Breast epithelium (tissue), 4 donors: Measurements from ENCODE around the gene SIRT3. TPM values are rescaled to one million over a fixed set of nuclear protein-coding genes. Genes with fewer than 3 reads are reported as not detected.

Experiments used
- DNase-seq, 2 donors: peaks; one replicate each; pipeline ENCODE4 v3.0.0-alpha.2; 2019; ENCODE audit warnings: low spot score in 2 of 2
- H3K27ac ChIP-seq, 2 donors: fragments of 200-600 bp; sonication (generic) in 1 of 2; one replicate each; pipeline ENCODE4 v1.5.1; 2016 to 2019; ENCODE audit warnings: mild to moderate bottlenecking in 1 of 2
- H3K27me3 ChIP-seq, 2 donors: fragments of 200-600 bp; sonication (generic) in 1 of 2; one replicate each; pipeline versions ENCODE4 v1.5.1 to v1.6.0; 2017 to 2019; ENCODE audit warnings: control low read depth in 1 of 2, mild to moderate bottlenecking in 1 of 2
- H3K36me3 ChIP-seq: fragments of 200-600 bp; one replicate; pipeline ENCODE4 v1.5.1; 2019
- H3K4me1 ChIP-seq, 2 donors: fragments of 200-600 bp; sonication (generic); one replicate each; pipeline ENCODE4 v1.5.1; 2016 to 2019; ENCODE audit warnings: control low read depth in 1 of 2
- H3K4me3 ChIP-seq, 3 donors: fragments of 200-600 bp; sonication (generic); 1 replicate in 2 of 3; 2 replicates in 1 of 3; pipeline ENCODE4 v1.5.1; 2016 to 2019; ENCODE audit warnings: mild to moderate bottlenecking in 3 of 3, moderate library complexity in 2 of 3
- H3K9me3 ChIP-seq, 2 donors: fragments of 200-600 bp; sonication (generic) in 1 of 2; one replicate each; pipeline ENCODE4 v1.5.1; 2016 to 2019; ENCODE audit warnings: control low read depth in 1 of 2
- CTCF ChIP-seq, 3 donors: fragments of 450-650 bp; IDR thresholded peaks; one replicate each; pipeline ENCODE4 v1.5.1; 2016 to 2017; ENCODE audit warnings: antibody characterized with exemption in 3 of 3, mild to moderate bottlenecking in 3 of 3, moderate library complexity in 3 of 3
- POLR2A ChIP-seq: fragments of 450-650 bp; IDR thresholded peaks from one replicate; pipeline ENCODE4 v1.6.1; 2016; ENCODE audit warnings: antibody characterized with exemption, mild to moderate bottlenecking, moderate library complexity
- POLR2AphosphoS5 ChIP-seq, 3 donors: sonication (generic); formaldehyde crosslinking; IDR thresholded peaks; one replicate each; pipeline ENCODE4 v1.6.1; 2017; ENCODE audit warnings: antibody characterized with exemption in 3 of 3
- intact Hi-C: fragments of 100-400 bp; cut with DNase I; formaldehyde crosslinking; loops from one replicate; pipeline ENCODE4 v1.15.1; 2023; ENCODE audit warnings: low total_unique reads
- total RNA-seq, 3 donors: library from RNA; depleted of rRNA; stranded (reverse); fragments of >200 nt; gene quantifications; one replicate each; pipeline ENCODE4 v1.1.0, GENCODE V29; 2016

Gene SIRT3
- total RNA-seq, 3 donors from 2014 or later = 17.3 to 21.4 (median 19.3) TPM

GRCh38 chr11:207208-207862, 28.8 kb downstream of the SIRT3 start, which contains the start of the genes BET1L and RIC8A:
TSS of gene BET1L (minus strand) at chr11:207399. CDS start at chr11:207321, 78 bp downstream.
TSS of gene RIC8A (plus strand) at chr11:207708. CDS start at chr11:208855, 1,147 bp downstream.
- DNase-seq = peak; percentile 96 to 98
- H3K9me3 ChIP-seq = no peaks in the 10 kb centered on the region
- H3K4me1 ChIP-seq = peaks cover 15 to 24% of the 10 kb centered on the region in 2 donors
- H3K27ac ChIP-seq = peak within 1 kb of the TSS; percentile 99 to 100
- H3K4me3 ChIP-seq = peak within 1 kb of the TSS; percentile 86 to 100 (median 93)
- TF ChIP-seq POLR2A (peak; percentile 84), POLR2AphosphoS5 (IDR thresholded peaks at IDR 0.05) (peak; percentile 75 to 92 (median 85)), CTCF (IDR thresholded peaks at IDR 0.05) (peak in 1 of 3 donors; percentile 13)
- H3K27me3 ChIP-seq = no peaks in the 10 kb centered on the region
- intact Hi-C loops = no loop called here
- no peaks in the 10 kb centered on the region for H3K36me3 ChIP-seq

GRCh38 chr11:206526-207207, 29.5 kb downstream of the SIRT3 start:
- DNase-seq = peak in 1 of 2 donors; percentile 43
- TF ChIP-seq POLR2A (no peak), CTCF (IDR thresholded peaks at IDR 0.05) (no peak), POLR2AphosphoS5 (IDR thresholded peaks at IDR 0.05) (no peak)
- Histone ChIP-seq H3K4me1 (peaks cover 15 to 24% of the 10 kb centered on the region in 2 donors), H3K9me3 (no peaks in the 10 kb centered on the region), H3K4me3 (peak overlapping the region; percentile 86 to 100 (median 93)), H3K27ac (peak overlapping the region; percentile 99 to 100), H3K27me3 (no peaks in the 10 kb centered on the region), H3K36me3 (no peaks in the 10 kb centered on the region)
- intact Hi-C loops = no loop called here

GRCh38 chr11:206002-206384, 30.1 kb downstream of the SIRT3 start:
- no peak overlapping the region for H3K27ac ChIP-seq
- DNase-seq = peak; percentile 19 to 47
- no peaks in the 10 kb centered on the region for H3K9me3 ChIP-seq
- no peaks in the 10 kb centered on the region for H3K27me3 ChIP-seq
- intact Hi-C loops = no loop called here
- H3K4me3 ChIP-seq = peak overlapping the region; percentile 86 to 100 (median 93)
- H3K36me3 ChIP-seq = no peaks in the 10 kb centered on the region
- TF ChIP-seq CTCF (IDR thresholded peaks at IDR 0.05) (no peak), POLR2AphosphoS5 (IDR thresholded peaks at IDR 0.05) (no peak), POLR2A (no peak)
- H3K4me1 ChIP-seq = peaks cover 15 to 24% of the 10 kb centered on the region in 2 donors

DNA sequence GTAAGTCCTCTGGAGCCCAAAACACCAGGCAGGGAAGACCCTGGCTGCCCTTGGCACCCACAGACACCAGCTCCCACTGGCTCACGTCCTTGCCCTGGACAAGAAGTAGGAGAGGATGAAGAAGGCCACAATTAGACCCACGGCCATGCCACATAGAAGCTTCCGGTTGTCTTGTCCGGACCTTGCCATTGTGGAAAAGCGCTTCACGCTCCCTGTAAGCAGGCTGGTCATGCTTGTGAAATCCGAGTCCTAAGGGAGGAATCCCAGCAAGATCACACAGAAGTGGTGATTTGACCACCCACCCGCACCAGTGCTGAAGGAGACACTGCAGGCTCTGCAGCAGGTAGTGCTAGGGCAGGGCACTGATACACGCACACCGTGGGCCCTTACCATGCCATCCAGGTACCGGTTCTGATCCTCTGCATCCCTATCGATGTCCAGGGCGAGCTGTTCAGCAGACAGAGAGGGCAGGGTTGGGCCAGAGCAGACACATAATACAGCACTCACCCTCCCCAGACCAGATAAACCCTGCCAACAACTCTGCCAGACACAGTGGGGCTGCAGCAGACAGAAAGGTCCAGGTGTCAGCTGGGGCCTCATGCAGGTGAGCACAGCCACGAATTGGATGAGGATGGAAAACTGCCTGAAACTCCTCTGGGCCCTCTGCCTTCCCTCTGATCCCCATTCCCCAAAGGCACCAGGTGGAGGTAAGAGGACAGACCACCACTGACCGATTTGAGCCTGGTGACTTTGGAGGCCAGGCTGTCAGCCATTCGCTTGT, 30.7 kb downstream of the SIRT3 start:
- peaks cover 15 to 24% of the 10 kb centered on the region in 2 donors for H3K4me1 ChIP-seq
- H3K27ac ChIP-seq = no peak overlapping the region
- intact Hi-C loops = no loop called here
- no peaks in the 10 kb centered on the region for H3K27me3 ChIP-seq
- DNase-seq = peak in 1 of 2 donors; percentile 15
- TF ChIP-seq POLR2A (no peak), POLR2AphosphoS5 (IDR thresholded peaks at IDR 0.05) (no peak), CTCF (IDR thresholded peaks at IDR 0.05) (no peak)
- no peaks in the 10 kb centered on the region for H3K9me3 ChIP-seq
- H3K4me3 ChIP-seq = peak overlapping the region; percentile 86 to 100 (median 93)
- no peaks in the 10 kb centered on the region for H3K36me3 ChIP-seq
